Germinal center (tissue), 1 donor: ENCODE results near the gene NEDD9.

Experiments
- DNase-seq: peaks from one replicate; pipeline ENCODE4 v3.0.0; 2012; ENCODE audit warnings: mixed read lengths, low spot score

Gene NEDD9

GRCh38 chr6:11217360-11218101 is 14.9 kb downstream of the NEDD9 start:
- no peak for DNase-seq

DNA sequence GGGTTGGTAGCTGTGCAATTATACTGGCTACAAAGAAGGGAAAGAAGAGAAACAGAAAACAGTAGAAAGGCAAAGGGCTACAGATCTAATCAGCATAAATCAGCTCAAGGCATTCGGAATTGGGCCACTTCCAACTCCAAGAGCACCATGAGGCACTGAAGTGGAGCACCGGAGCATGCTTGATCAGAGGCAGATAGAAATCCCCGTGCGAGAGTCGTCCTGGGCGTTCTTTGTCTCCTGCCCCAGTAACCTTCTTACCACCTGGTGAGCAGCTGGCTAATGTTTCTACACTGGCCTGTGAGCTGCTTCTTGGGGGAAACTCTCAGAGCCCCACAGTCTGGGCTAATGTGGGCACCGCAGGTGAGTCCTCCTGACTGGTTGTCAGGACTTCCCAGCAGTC is 16.7 kb downstream of the NEDD9 start:
- DNase-seq, result no peak

GRCh38 chr6:11214901-11215300 is 17.6 kb downstream of the NEDD9 start:
- no peak for DNase-seq

DNA sequence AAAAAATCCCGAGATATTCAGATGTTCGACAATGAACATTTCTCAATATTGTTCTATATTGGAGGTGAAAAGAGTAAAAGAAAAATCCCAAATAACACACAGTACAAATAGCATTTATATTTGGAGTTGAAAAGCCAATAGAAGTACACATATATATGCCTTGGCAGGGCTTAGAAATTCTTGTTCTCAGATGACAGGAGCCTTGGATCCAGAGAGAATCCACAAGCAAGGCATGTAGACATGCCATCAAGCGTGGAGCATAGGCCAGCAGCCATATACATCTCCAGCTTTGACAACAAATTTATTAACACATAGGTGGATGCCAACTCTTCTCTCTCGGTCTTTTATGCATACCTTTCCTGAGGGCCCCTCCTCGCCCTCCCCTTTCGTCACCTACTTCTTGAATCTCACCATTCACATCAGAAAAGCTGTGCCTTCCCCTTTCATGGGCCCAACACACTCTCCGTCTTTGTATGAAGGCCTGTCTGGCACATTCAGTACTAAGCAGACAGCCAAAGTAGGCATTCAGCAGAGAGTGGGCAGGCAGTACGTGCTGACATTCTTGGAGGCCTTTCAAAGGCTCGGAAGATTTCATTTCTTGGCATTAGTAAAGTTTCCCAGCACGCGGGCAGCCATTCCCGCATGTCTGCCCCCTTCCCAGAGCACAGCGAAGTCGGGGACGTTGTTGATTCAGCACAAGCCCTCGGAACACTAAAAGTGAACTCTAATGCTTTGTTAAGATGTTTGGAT is 18.2 kb downstream of the NEDD9 start:
- DNase-seq, result no peak

DNA sequence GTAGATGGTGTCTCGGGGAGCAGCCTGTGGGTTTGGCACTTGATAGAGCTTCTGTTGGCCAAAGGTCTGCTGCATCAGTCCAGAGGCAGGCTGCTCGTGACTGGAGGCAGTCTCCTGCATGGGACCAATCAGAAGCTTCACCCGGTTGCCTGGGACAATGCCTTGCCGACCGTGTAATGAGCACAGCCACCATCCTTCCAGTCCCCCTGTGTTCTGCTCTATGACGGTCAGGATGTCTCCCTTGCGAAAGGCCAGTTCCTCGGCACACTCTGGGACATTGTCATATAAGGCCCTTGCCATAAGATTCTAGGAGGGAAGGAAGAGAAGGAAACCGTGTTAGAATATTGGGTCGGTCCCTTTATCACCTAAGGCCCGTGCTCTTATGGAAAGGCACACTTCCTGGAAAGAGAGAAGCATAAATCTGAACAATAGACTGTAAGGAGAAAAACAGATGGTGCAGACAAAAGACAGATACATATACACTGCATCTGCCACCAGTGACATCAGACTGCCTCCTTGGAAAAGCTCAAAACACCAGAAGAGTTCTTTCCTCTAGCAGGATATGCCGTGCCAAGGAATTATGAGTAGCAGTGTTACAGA is 18.9 kb downstream of the NEDD9 start:
- DNase-seq, result no peak

DNA sequence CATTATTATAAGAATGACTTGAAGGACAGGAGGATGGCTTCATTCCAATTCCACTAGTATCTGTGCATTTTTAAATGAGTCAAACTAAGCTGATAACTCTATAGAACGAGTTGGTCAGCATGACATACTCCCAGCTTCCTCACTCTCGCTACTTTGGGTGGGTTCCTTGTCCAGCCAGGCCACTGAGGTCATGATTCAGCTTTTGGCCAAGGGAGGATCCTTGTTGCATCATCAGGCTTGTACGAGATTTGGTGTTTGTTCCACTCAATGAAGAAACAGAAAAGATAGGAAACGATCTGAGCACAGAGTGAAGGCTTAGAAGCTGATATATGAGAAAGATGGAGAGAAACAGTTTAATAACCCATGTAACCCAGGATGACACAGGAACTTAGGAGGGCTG is 19.8 kb downstream of the NEDD9 start:
- no peak for DNase-seq

DNA sequence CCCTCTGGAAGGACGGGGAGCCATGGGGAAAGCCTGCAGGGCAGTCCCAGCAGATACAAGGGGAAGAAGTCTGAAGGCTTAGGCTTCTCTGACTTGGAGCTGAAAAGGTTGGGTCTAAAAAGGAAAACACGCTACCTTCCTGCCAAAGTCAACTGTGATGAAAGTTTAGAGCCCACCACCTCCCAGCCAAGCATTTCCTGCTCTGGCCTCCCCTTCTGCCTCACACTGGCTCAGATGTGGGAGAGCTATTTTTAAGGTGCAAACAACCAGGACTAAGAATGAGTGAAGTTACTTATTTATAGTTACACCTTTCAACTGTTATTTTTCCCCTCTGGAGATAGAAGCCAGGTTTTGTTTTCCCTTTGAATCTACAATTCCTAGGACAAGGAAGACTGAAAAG is 21.2 kb downstream of the NEDD9 start:
- no peak for DNase-seq

DNA sequence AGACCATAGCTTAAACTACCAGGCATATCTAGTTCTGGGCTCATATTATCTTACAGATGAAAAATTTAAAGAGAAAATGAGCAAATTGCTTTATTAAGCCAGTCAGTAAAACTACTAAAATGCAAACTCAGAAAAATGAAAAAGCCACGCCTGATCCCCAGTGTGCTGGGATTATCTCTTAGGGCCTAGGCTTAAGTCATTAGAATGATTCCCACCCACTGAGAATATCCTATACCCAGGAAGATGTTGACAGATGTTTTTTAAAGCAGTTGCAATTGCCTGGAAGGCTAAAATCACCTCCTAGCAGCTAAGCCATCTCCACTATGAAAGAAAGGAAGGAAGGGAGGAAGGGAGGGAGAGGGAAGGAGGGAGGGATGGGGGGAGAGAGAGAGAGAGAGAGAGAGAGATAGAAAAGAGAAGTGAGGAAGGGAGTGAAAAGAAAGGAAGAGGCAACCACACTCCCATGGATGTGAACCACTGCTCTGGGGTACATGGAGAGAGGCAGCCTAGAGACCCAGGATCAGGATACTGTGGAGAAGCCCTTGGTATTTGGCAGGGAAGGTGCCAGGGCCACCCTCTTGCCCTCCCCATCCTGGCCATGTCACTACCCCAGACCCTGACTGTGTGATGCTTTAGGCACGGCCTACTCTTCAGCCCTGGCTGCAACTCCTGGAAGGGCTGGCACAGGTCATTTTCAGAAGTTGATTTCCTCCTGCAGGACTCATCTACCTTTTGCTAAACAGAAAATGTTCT is 21.9 kb downstream of the NEDD9 start:
- DNase-seq, result no peak

DNA sequence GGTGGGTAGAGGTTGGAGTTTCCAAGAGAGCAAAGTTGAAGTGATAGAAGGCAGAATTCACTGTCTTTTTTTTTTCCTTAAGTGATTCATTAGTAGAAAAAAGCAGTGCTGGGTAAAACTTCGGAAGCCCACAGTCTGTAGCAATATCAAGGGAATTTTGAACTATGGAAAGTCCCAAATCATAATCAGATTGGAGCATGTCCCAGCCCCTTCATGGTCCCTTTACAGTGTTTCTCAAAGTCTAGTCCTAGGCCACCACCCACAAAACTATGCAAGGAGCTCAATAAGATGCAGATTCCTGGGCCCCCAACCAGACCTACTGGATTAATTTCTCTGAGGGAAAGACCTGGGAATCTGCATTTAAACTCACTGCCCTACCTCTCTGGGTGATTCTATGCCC is 22.6 kb downstream of the NEDD9 start:
- DNase-seq, result no peak

DNA sequence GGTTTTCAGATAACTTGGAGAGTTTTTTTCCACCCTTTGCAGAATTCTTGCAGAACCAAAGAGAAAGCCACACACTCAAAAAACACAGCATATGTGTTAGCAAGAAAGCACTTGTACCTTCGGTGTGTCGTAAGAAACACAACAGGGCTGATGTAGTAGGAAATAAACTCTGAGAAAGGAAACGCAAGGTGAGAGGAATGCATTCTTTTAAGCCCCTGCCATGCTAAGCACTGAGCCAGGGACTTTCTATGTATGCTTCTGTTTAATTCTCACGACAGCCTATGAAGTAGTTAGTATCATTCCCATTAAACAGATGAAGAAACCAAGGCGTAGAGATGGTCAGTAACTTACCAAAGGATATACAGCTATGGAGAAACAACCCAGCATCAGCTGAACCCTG is 23.1 kb downstream of the NEDD9 start:
- DNase-seq, result no peak

GRCh38 chr6:11208854-11209253 is 23.6 kb downstream of the NEDD9 start:
- no peak for DNase-seq

GRCh38 chr6:11208267-11208666 is 24.2 kb downstream of the NEDD9 start:
- DNase-seq, result no peak

GRCh38 chr6:11207199-11207968 is 25.1 kb downstream of the NEDD9 start:
- no peak for DNase-seq

- no peak for DNase-seq
Measured at GRCh38 chr6:11206576-11206975, 25.9 kb downstream of the NEDD9 start.

- DNase-seq, result no peak
Measured at GRCh38 chr6:11204794-11205366, 27.6 kb downstream of the NEDD9 start.

DNA sequence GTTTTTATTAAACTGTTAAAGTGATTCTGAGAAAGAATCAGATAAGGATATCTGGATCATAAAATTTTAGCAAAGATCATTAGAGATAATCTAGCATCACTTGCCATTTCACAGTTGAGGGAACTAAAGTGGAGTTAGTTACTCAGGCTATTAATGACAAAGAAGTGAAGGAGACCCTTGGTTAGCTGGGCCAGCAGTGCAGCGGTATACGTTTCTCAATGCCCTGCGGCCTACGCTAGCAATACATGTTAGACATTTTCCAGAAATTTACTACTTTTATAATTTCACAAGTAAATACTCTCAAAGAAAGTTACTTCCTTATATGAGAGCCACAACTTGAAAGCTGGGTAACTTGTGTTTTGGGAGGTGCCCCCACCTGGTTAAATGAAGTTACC is 28.5 kb downstream of the NEDD9 start:
- no peak for DNase-seq

DNA sequence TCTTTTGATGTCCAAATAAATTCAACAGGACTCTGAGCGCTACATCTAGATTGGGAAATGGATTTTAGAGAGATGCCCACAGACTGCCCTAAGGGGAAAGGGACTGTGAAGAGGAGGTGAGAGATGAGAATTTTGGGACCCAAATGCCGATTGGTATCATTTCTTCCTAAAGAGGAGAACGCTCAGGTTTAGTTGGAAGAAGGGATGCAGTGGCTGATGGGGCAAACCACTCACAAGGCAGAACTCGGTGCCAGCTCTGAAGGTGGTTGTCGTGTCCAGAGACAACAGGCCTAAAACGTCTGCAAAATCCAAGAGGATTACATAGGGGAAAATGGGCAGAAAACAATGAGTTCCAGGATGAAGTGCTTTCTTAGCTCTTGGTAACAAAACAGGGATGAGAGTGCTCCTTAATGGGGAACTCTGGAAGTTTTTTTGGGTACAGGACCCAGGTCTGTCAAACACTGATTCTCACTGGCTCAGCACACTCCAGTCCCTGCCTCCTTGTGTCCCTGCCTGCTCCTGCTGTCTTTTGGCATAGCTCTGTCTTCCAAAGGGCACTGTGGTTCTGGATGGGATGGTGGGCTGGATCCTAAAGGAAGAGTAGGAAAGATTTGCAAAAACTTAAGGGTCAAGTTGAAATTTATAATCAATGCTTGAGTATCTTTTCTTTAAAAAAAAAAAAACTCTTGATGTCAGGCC is 29.0 kb downstream of the NEDD9 start:
- no peak for DNase-seq

GRCh38 chr6:11202513-11203305 is 29.8 kb downstream of the NEDD9 start:
- no peak for DNase-seq

- DNase-seq, result no peak
Measured at GRCh38 chr6:11201772-11202512, 30.5 kb downstream of the NEDD9 start.
